Parathyroid adenoma (tissue), 2 donors: ENCODE data around the gene VPS9D1.

Experiments
- H2AFZ ChIP-seq: fragments of 300-600 bp; sonication (generic); one replicate; pipeline ENCODE4 v1.7.0; 2017; ENCODE audit warnings: antibody characterized with exemption, mild to moderate bottlenecking
- H3K27ac ChIP-seq: fragments of 300-600 bp; sonication (generic); one replicate; pipeline ENCODE4 v1.7.0; 2017
- H3K27me3 ChIP-seq: fragments of 300-600 bp; sonication (generic); one replicate; pipeline ENCODE4 v1.7.0; 2017; ENCODE audit warnings: low read length; ENCODE audit not compliant: control insufficient read depth, insufficient read depth
- H3K36me3 ChIP-seq: fragments of 300-600 bp; sonication (generic); one replicate; pipeline ENCODE4 v1.7.0; 2017; ENCODE audit warnings: low read length; ENCODE audit not compliant: control insufficient read depth, insufficient read depth
- H3K4me1 ChIP-seq: fragments of 300-600 bp; sonication (generic); one replicate; pipeline ENCODE4 v1.7.0; 2017; ENCODE audit warnings: control low read depth
- H3K4me2 ChIP-seq: fragments of 300-600 bp; sonication (generic); one replicate; pipeline ENCODE4 v1.7.0; 2017; ENCODE audit warnings: low read length
- H3K4me3 ChIP-seq: fragments of 300-600 bp; sonication (generic); one replicate; pipeline ENCODE4 v1.7.0; 2017; ENCODE audit warnings: low read depth, low read length
- H3K79me2 ChIP-seq: fragments of 300-600 bp; sonication (generic); one replicate; pipeline ENCODE4 v1.7.0; 2017; ENCODE audit warnings: control low read depth
- H3K9ac ChIP-seq: fragments of 300-600 bp; sonication (generic); one replicate; pipeline ENCODE4 v1.7.0; 2017; ENCODE audit warnings: mild to moderate bottlenecking
- H3K9me3 ChIP-seq: fragments of 300-600 bp; sonication (generic); one replicate; pipeline ENCODE4 v1.7.0; 2017; ENCODE audit warnings: low read length; ENCODE audit not compliant: control insufficient read depth
- CTCF ChIP-seq: fragments of 300-600 bp; sonication (generic); IDR thresholded peaks from one replicate; pipeline ENCODE4 v1.7.0; 2017; ENCODE audit warnings: antibody characterized with exemption, mild to moderate bottlenecking
- donor health status: primary hyperparathyroidism.

Gene VPS9D1

GRCh38 chr16:89761304-89761922, 40.7 kb upstream of the VPS9D1 start:
- TF ChIP-seq CTCF: no peak
- Histone ChIP-seq H3K36me3 (no peaks in the 10 kb centered on the region), H2AFZ (no peak overlapping the region), H3K27me3 (no peaks in the 10 kb centered on the region), H3K4me1 (no peaks in the 10 kb centered on the region), H3K4me3 (no peak overlapping the region), H3K79me2 (no peaks in the 10 kb centered on the region), H3K4me2 (no peak overlapping the region), H3K27ac (no peak overlapping the region), H3K9me3 (no peaks in the 10 kb centered on the region), H3K9ac (no peak overlapping the region)

- Histone ChIP-seq H3K4me1 (no peaks in the 10 kb centered on the region), H3K9ac (no peak overlapping the region), H3K27ac (no peak overlapping the region)
Measured at GRCh38 chr16:89759746-89760340, 39.1 kb upstream of the VPS9D1 start.

DNA sequence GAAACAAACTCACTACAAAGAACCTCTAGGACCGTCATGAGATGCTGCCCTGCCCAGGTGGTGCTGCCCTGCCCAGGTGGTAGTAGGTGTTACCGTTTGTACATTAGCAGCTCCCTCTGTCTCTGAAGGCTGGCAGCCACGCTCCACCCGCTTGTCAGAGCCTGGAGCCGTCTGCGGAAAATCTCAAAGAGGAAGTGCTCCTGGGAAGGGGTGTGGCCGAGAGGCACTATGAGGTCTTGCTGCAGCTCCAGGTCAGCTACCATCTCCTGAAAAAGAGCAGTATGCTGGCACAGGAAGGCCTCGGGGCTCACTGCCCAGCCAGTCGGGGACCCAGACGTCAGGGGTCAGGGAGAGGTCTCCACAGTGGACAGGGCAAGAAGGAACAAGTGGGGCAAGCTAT, 28.9 kb upstream of the VPS9D1 start:
- Histone ChIP-seq H3K4me2 (no peak overlapping the region), H3K36me3 (no peaks in the 10 kb centered on the region), H3K9ac (no peak overlapping the region), H3K27ac (no peak overlapping the region), H3K9me3 (no peaks in the 10 kb centered on the region), H3K4me3 (no peak overlapping the region), H3K79me2 (no peaks in the 10 kb centered on the region), H2AFZ (no peak overlapping the region), H3K27me3 (no peaks in the 10 kb centered on the region), H3K4me1 (no peaks in the 10 kb centered on the region)
- TF ChIP-seq CTCF: no peak

More at GRCh38 chr16:89759746-89760340, 39.1 kb upstream of the VPS9D1 start:
- TF ChIP-seq CTCF: no peak
- Histone ChIP-seq H3K9me3 (no peaks in the 10 kb centered on the region), H3K79me2 (no peaks in the 10 kb centered on the region), H2AFZ (no peak overlapping the region), H3K4me3 (no peak overlapping the region), H3K27me3 (no peaks in the 10 kb centered on the region), H3K4me2 (no peak overlapping the region), H3K36me3 (no peaks in the 10 kb centered on the region)

DNA sequence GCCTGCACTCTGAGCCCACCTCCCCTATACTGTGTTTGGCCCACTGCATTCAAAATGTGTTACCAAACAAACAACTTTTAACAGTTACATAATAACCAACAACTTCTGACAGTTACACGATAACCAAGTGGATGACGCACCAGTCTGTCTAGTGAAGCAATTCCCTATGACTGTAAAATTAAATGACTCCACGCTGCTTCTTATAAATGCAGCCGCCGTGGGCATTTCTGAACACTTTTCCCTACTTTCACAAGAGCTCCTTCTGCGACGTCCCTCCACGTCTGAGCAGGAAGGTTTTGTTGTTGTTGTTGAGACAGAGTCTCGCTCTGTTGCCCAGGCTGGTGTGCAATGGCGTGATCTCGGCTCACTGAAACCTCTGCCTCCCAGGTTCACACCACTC, 28.2 kb upstream of the VPS9D1 start:
- H3K36me3 ChIP-seq: no peaks in the 10 kb centered on the region

More for the DNA sequence above, 28.2 kb upstream of the VPS9D1 start:
- Histone ChIP-seq H3K9me3 (no peaks in the 10 kb centered on the region), H3K9ac (no peak overlapping the region), H3K27ac (no peak overlapping the region), H3K79me2 (no peaks in the 10 kb centered on the region), H3K27me3 (no peaks in the 10 kb centered on the region), H2AFZ (no peak overlapping the region), H3K4me1 (no peaks in the 10 kb centered on the region), H3K4me2 (no peak overlapping the region), H3K4me3 (no peak overlapping the region)
- TF ChIP-seq CTCF: no peak
